Esophagus squamous epithelium (tissue), 4 donors: ENCODE results near the gene ASAP2.

Source experiments
- CTCF ChIP-seq, 6 experiments: fragments of 450-650 bp in 4 of 6; fragments of 200-600 bp in 2 of 6; sonication (generic) in 2 of 6; IDR thresholded peaks; one replicate each; pipeline ENCODE4 v1.5.1; 2016 to 2019; ENCODE audit warnings: antibody characterized with exemption in 6 of 6, mild to moderate bottlenecking in 4 of 6, moderate library complexity in 4 of 6
- POLR2A ChIP-seq, 4 donors: fragments of 450-650 bp; IDR thresholded peaks; one replicate each; pipeline ENCODE4 v1.6.1; 2017; ENCODE audit warnings: antibody characterized with exemption in 4 of 4, mild to moderate bottlenecking in 4 of 4, moderate library complexity in 3 of 4

- TF ChIP-seq POLR2A (IDR thresholded peaks at IDR 0.05): no peak
- TF ChIP-seq CTCF (IDR thresholded peaks at IDR 0.05): no peak
Observed at GRCh38 chr2:9423922-9424272, 217.3 kb downstream of the ASAP2 start.
